Kidney (tissue), 14 donors: Measurements from ENCODE around the gene NEMP1. TPM values are rescaled to one million over a fixed set of nuclear protein-coding genes. Genes with fewer than 3 reads are reported as not detected.
A peak's percentile ranks its signal among the peaks of the same experiment; 100 is the strongest.

Experiments used
- DNase-seq, 5 donors: peaks; one replicate each; pipeline ENCODE4 v3.0.0-alpha.2; 2013 to 2020
- FAIRE-seq: peaks from 2 replicates; lab custom pipeline; 2012; peaks lifted over from hg19 to GRCh38; lab: Jason Lieb, UNC
- H3K27ac ChIP-seq, 2 donors: one replicate each; pipeline ENCODE4 v1.7.0; 2013; ENCODE audit warnings: low read depth in 2 of 2, low read length in 2 of 2, inconsistent platforms in 1 of 2
- H3K27me3 ChIP-seq: one replicate; pipeline ENCODE4 v1.7.1; 2013; ENCODE audit warnings: low read length, inconsistent platforms; ENCODE audit not compliant: control insufficient read depth, insufficient read depth
- H3K36me3 ChIP-seq, 3 donors: one replicate each; pipeline versions ENCODE4 v1.7.0 to v1.7.1; 2013; ENCODE audit warnings: low read length in 3 of 3, control low read depth in 1 of 3, inconsistent platforms in 1 of 3; ENCODE audit not compliant: insufficient read depth in 3 of 3, control insufficient read depth in 2 of 3
- H3K4me1 ChIP-seq, 3 donors: one replicate each; pipeline versions ENCODE4 v1.7.0 to v1.7.1; 2013; ENCODE audit warnings: low read length in 3 of 3, inconsistent platforms in 1 of 3, low read depth in 1 of 3; ENCODE audit not compliant: control insufficient read depth in 2 of 3, insufficient read depth in 2 of 3
- H3K4me3 ChIP-seq, 3 donors: one replicate each; pipeline versions ENCODE4 v1.7.0 to v1.8.1; 2013; ENCODE audit warnings: low read length in 3 of 3, control low read depth in 1 of 3, inconsistent platforms in 1 of 3
- H3K9ac ChIP-seq, 3 donors: one replicate each; pipeline versions ENCODE4 v1.7.0 to v1.7.1; 2013; ENCODE audit warnings: low read length in 3 of 3, control low read depth in 1 of 3, inconsistent platforms in 1 of 3
- H3K9me3 ChIP-seq, 3 donors: one replicate each; pipeline versions ENCODE4 v1.7.0 to v1.7.1; 2013; ENCODE audit warnings: low read length in 3 of 3, control low read depth in 1 of 3, inconsistent platforms in 1 of 3; ENCODE audit not compliant: control insufficient read depth in 2 of 3, insufficient read depth in 1 of 3
- CTCF ChIP-seq: IDR thresholded peaks from 3 replicates; pipeline ENCODE4 v1.5.1; 2012; ENCODE audit warnings: mild to moderate bottlenecking, moderate library complexity, borderline replicate concordance; ENCODE audit not compliant: insufficient read depth; ENCODE audit errors: extremely low read depth
- intact Hi-C: fragments of 100-400 bp; cut with DNase I; formaldehyde crosslinking; loops from one replicate; pipeline ENCODE4 v1.11.1; 2022
- polyA plus RNA-seq: library from polyadenylated mRNA; stranded (reverse); fragments of 350-450 nt; fragmentation: Illumina TruSeq; extraction: RNeasy Lipid Tissue Mini Kit (QIAGEN cat#74804); gene quantifications from one replicate; pipeline ENCODE4 v1.2.3, GENCODE V29; 2014; ENCODE audit warnings: low read depth, low replicate concordance; ENCODE audit not compliant: insufficient read depth
- total RNA-seq: library from RNA; stranded (reverse); fragmentation: NEBNext Ultra II Directional; extraction: Animal tissue kit (Norgen Biotek cat#: 25700); gene quantifications from one replicate; pipeline ENCODE4 v1.2.1, GENCODE V29; 2021
- donor health status: control.
- donor health status: control.
- donor health status: control.
- donor health status: control.
- donor health status: control.
- donor health status: DM: yes; HTN: yes; CAD: no.
- donor health status: Normal renal cell carcinoma (clear cell type).

The NEMP1 gene
- total and polyA plus RNA-seq, 2 donors from 2014 or later = 2.1 to 10.3 TPM

- no peaks in the 10 kb centered on the region for H3K4me1 ChIP-seq
- intact Hi-C loops = no loop called here
- no peak for TF ChIP-seq CTCF
- H3K27me3 ChIP-seq = no peaks in the 10 kb centered on the region
- no peak overlapping the region for H3K9ac ChIP-seq
- no peak overlapping the region for H3K27ac ChIP-seq
- H3K9me3 ChIP-seq = no peaks in the 10 kb centered on the region
- no peak for DNase-seq
- H3K36me3 ChIP-seq = no peaks in the 10 kb centered on the region
- FAIRE-seq = no peak
- no peak overlapping the region for H3K4me3 ChIP-seq
These were observed 40.2 kb upstream of the NEMP1 start for GRCh38 chr12:57118711-57119271.

GRCh38 chr12:57116580-57117281 lies 38.1 kb upstream of the NEMP1 start:
- TF ChIP-seq CTCF = no peak
- H3K36me3 ChIP-seq = no peaks in the 10 kb centered on the region
- DNase-seq (no peak), FAIRE-seq (no peak)
- H3K9ac ChIP-seq = no peak overlapping the region
- no peaks in the 10 kb centered on the region for H3K27me3 ChIP-seq
- H3K9me3 ChIP-seq = no peaks in the 10 kb centered on the region
- H3K4me1 ChIP-seq = peaks cover 0 to 6% (median 0%) of the 10 kb centered on the region in 3 donors
- no peak overlapping the region for H3K4me3 ChIP-seq
- intact Hi-C loops = no loop called here
- H3K27ac ChIP-seq = no peak overlapping the region

GRCh38 chr12:57112492-57113294 lies 34.1 kb upstream of the NEMP1 start:
- peak; percentile 87 for TF ChIP-seq CTCF
- Histone ChIP-seq H3K4me1 (peaks cover 0 to 16% (median 8%) of the 10 kb centered on the region in 3 donors), H3K27ac (peak overlapping the region; percentile 99 to 100), H3K9ac (peak overlapping the region; percentile 50 to 98 (median 54)), H3K9me3 (no peaks in the 10 kb centered on the region), H3K36me3 (peaks cover 0 to 3% (median 0%) of the 10 kb centered on the region in 3 donors), H3K4me3 (peak overlapping the region in 2 of 3 donors; percentile 87 to 93), H3K27me3 (no peaks in the 10 kb centered on the region)
- DNase-seq = no peak
- intact Hi-C loops = loop anchor here (5.0 kb wide), 1 partner anchor 45 kb away; no protein-coding TSS in a partner anchor
- no peak for FAIRE-seq
